IPS-18c (cell line): ENCODE results near the gene CD276.
A peak's percentile ranks its signal among the peaks of the same experiment; 100 is the strongest.

Experiments
- H3K4me3 ChIP-seq: 2 replicates; pipeline ENCODE4 v1.7.0; 2013; ENCODE audit warnings: low read depth, mild to moderate bottlenecking, low read length, moderate library complexity; ENCODE audit not compliant: insufficient read depth
- H3K9me3 ChIP-seq: one replicate; pipeline ENCODE4 v1.6.1; 2013; ENCODE audit warnings: mild to moderate bottlenecking, low read length, moderate library complexity; ENCODE audit not compliant: control insufficient read depth, insufficient read depth

CD276 gene

GRCh38 chr15:73681856-73682599 is 2.2 kb upstream of the CD276 start:
- H3K9me3 ChIP-seq, result no peaks in the 10 kb centered on the region
- no peak overlapping the region for H3K4me3 ChIP-seq

- Histone ChIP-seq H3K9me3 (no peaks in the 10 kb centered on the region), H3K4me3 (no peak overlapping the region)
Observed at GRCh38 chr15:73682600-73683090, 1.5 kb upstream of the CD276 start.

- H3K4me3 ChIP-seq, result peak overlapping the region; percentile 94; the same call in 1 of the 2 replicates
- H3K9me3 ChIP-seq, result no peaks in the 10 kb centered on the region
Observed at GRCh38 chr15:73683257-73683776, 866 bp upstream of the CD276 start.

- peak overlapping the region; percentile 94 for H3K4me3 ChIP-seq
- no peaks in the 10 kb centered on the region for H3K9me3 ChIP-seq
Observed at GRCh38 chr15:73684581-73685455, 635 bp downstream of the CD276 start.

- Histone ChIP-seq H3K4me3 (0 out of 2 replicates have a peak overlapping the region, but pooled peaks have one; percentile 5), H3K9me3 (no peaks in the 10 kb centered on the region)
Observed at GRCh38 chr15:73685981-73686380, 1.8 kb downstream of the CD276 start.

- Histone ChIP-seq H3K4me3 (no peak overlapping the region), H3K9me3 (no peaks in the 10 kb centered on the region)
Observed at GRCh38 chr15:73686781-73687256, 2.6 kb downstream of the CD276 start.

- no peaks in the 10 kb centered on the region for H3K9me3 ChIP-seq
- H3K4me3 ChIP-seq, result no peak overlapping the region
Observed at GRCh38 chr15:73687351-73687750, 3.2 kb downstream of the CD276 start.

- Histone ChIP-seq H3K4me3 (no peak overlapping the region), H3K9me3 (no peaks in the 10 kb centered on the region)
Observed at GRCh38 chr15:73688455-73688854, 4.3 kb downstream of the CD276 start.

- Histone ChIP-seq H3K9me3 (no peaks in the 10 kb centered on the region), H3K4me3 (no peak overlapping the region)
Observed at GRCh38 chr15:73691396-73691795, 7.2 kb downstream of the CD276 start.

- Histone ChIP-seq H3K9me3 (no peaks in the 10 kb centered on the region), H3K4me3 (no peak overlapping the region)
Observed at GRCh38 chr15:73694419-73694818, 10.2 kb downstream of the CD276 start.

GRCh38 chr15:73695773-73696640 is 11.8 kb downstream of the CD276 start:
- no peak overlapping the region for H3K4me3 ChIP-seq
- no peaks in the 10 kb centered on the region for H3K9me3 ChIP-seq

GRCh38 chr15:73696641-73697001 is 12.4 kb downstream of the CD276 start:
- no peak overlapping the region for H3K4me3 ChIP-seq

GRCh38 chr15:73697033-73697467 is 12.9 kb downstream of the CD276 start:
- H3K4me3 ChIP-seq, result no peak overlapping the region
- H3K9me3 ChIP-seq, result no peaks in the 10 kb centered on the region

More at GRCh38 chr15:73696641-73697001, 12.4 kb downstream of the CD276 start:
- H3K9me3 ChIP-seq, result no peaks in the 10 kb centered on the region

GRCh38 chr15:73699249-73700040 is 15.3 kb downstream of the CD276 start:
- H3K9me3 ChIP-seq, result no peaks in the 10 kb centered on the region
- H3K4me3 ChIP-seq, result no peak overlapping the region

- H3K9me3 ChIP-seq, result no peaks in the 10 kb centered on the region
- no peak overlapping the region for H3K4me3 ChIP-seq
Observed at GRCh38 chr15:73700041-73700842, 16.1 kb downstream of the CD276 start.
